ENCODE data around the gene TRIM62.

DNA sequence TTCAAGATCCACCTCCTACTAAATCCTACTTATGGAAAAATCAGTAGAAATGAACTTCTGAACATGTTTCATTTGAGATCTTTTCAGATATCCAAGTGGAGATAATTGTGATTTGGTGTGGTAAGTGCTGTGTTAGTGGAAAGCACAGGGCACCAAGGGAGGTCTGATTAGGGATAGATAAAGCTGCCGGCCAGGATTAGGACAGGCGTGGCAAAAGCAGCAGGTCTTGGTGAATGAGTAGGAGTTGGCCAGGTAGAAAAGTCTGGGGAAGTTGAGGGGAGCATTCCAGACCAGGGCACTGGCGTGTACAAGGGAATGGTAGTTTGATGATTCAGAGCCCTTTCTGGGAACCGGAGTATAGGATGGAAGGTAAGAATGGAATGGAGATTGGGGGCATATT is 53.1 kb downstream of the TRIM62 start:
- TF ChIP-seq, protein P1, sequence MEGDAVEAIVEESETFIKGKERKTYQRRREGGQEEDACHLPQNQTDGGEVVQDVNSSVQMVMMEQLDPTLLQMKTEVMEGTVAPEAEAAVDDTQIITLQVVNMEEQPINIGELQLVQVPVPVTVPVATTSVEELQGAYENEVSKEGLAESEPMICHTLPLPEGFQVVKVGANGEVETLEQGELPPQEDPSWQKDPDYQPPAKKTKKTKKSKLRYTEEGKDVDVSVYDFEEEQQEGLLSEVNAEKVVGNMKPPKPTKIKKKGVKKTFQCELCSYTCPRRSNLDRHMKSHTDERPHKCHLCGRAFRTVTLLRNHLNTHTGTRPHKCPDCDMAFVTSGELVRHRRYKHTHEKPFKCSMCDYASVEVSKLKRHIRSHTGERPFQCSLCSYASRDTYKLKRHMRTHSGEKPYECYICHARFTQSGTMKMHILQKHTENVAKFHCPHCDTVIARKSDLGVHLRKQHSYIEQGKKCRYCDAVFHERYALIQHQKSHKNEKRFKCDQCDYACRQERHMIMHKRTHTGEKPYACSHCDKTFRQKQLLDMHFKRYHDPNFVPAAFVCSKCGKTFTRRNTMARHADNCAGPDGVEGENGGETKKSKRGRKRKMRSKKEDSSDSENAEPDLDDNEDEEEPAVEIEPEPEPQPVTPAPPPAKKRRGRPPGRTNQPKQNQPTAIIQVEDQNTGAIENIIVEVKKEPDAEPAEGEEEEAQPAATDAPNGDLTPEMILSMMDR (IDR thresholded peaks at IDR 0.05): no peak
- TF ChIP-seq POLR2AphosphoS5 (IDR thresholded peaks at IDR 0.05) (no peak), POLR2A (IDR thresholded peaks at IDR 0.05) (no peak), EP300 (IDR thresholded peaks at IDR 0.05; ENCODE audit: low read depth) (no peak)
